Measurements from ENCODE around the gene TARBP1.
"Not testable (repeated sequence)": the region's sequence is repeated elsewhere in the genome, so short reads cannot be mapped to it uniquely, and the experiment has no call there.

The TARBP1 gene

GRCh38 chr1:234478481-234479309 lies at the start of gene TARBP1:
Gene TARBP1, minus strand, starts transcription at chr1:234479179. Its CDS starts 76 bp downstream, at chr1:234479103.
- DNase-seq: peak; percentile 73

- no peak for DNase-seq
These were observed 49.3 kb upstream of the TARBP1 start for GRCh38 chr1:234528074-234528865.

- DNase-seq: no peak
These were observed 48.4 kb upstream of the TARBP1 start for GRCh38 chr1:234527346-234527745.

- DNase-seq: no peak
These were observed 47.9 kb upstream of the TARBP1 start for GRCh38 chr1:234526922-234527321.

- DNase-seq: no peak
These were observed 46.3 kb upstream of the TARBP1 start for GRCh38 chr1:234525099-234525799.

- DNase-seq: no peak
These were observed 42.9 kb upstream of the TARBP1 start for GRCh38 chr1:234521836-234522235.

- no peak for DNase-seq
These were observed 42.2 kb upstream of the TARBP1 start for GRCh38 chr1:234520908-234521817.

GRCh38 chr1:234519506-234519905 lies 40.5 kb upstream of the TARBP1 start:
- no peak for DNase-seq

GRCh38 chr1:234518876-234519275 lies 39.9 kb upstream of the TARBP1 start:
- no peak for DNase-seq

GRCh38 chr1:234518086-234518485 lies 39.1 kb upstream of the TARBP1 start:
- DNase-seq: not testable (repeated sequence)

GRCh38 chr1:234517110-234517802 lies 38.3 kb upstream of the TARBP1 start:
- no peak for DNase-seq

- no peak for DNase-seq
These were observed 36.9 kb upstream of the TARBP1 start for GRCh38 chr1:234515821-234516241.

GRCh38 chr1:234515411-234515810 lies 36.4 kb upstream of the TARBP1 start:
- DNase-seq: no peak

GRCh38 chr1:234512451-234512861 lies 33.5 kb upstream of the TARBP1 start:
- DNase-seq: no peak

GRCh38 chr1:234509457-234510328 lies 30.7 kb upstream of the TARBP1 start:
- no peak for DNase-seq

- no peak for DNase-seq
These were observed 28.8 kb upstream of the TARBP1 start for GRCh38 chr1:234507626-234508387.

GRCh38 chr1:234507089-234507488 lies 28.1 kb upstream of the TARBP1 start:
- DNase-seq: no peak

GRCh38 chr1:234505769-234506102 lies 26.8 kb upstream of the TARBP1 start:
- DNase-seq: no peak

GRCh38 chr1:234504969-234505768 lies 26.2 kb upstream of the TARBP1 start:
- no peak for DNase-seq

Measured in DMS79 treated with DMSO at 0.1 percent for 48 hours (cell line).